Measurements from ENCODE around the gene SSTR4. TPM values are rescaled to one million over a fixed set of nuclear protein-coding genes. Genes with fewer than 3 reads are reported as not detected.

The SSTR4 gene
- total and polyA plus RNA-seq, 2 of the 13 experiments (the other 11 are each of a cell fraction or from before 2014, with no cell fraction given), result not detected

DNA sequence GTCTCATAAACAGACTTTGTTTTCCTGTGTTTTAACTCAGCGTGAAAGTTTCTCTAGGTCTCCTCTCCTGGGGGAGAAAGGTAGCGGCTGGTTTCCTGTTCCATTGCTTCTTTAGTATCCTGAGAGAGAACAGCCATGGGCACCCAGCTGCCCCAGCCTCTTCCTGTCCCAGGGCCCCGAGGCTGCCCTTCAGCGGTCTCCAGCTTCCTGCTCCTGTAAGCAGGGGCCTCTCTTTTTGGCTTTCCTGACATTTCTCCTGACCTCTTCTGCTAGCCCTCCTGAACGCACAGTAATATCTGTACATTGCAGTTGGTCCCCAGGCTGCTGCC is 2.4 kb upstream of the SSTR4 start:
- Histone ChIP-seq H3K4me2 (ENCODE audit: low read depth, low read length) (no peak overlapping the region), H2AFZ (ENCODE audit: low read length) (no peak overlapping the region), H3K27ac (ENCODE audit: extremely low read length, insufficient read depth, low read length) (no peak overlapping the region), H3K27me3 (ENCODE audit: control insufficient read depth in 1 of 2, insufficient read depth in 2 of 2, low read length in 2 of 2) (peaks cover 2 to 29% of the 10 kb centered on the region in 2 experiments; a peak in 3 of 5 replicates), H3K36me3 (replicated peaks in 1 of 2; ENCODE audit: control insufficient read depth in 1 of 2, insufficient read depth in 2 of 2, low read length in 2 of 2) (no peaks in the 10 kb centered on the region), H3K9me3 (ENCODE audit: low read length) (no peaks in the 10 kb centered on the region), H3K4me3 (replicated peaks in 1 of 3; ENCODE audit: insufficient read depth in 1 of 3, low read depth in 2 of 3, low read length in 3 of 3) (no peak overlapping the region), H4K20me1 (ENCODE audit: insufficient read depth, low read length) (no peaks in the 10 kb centered on the region), H3K9ac (ENCODE audit: insufficient read depth, low read depth, low read length) (no peak overlapping the region), H3K79me2 (ENCODE audit: insufficient read depth, low read length) (no peaks in the 10 kb centered on the region), H3K4me1 (ENCODE audit: insufficient read depth, low read length) (no peaks in the 10 kb centered on the region)
- TF ChIP-seq ZNF317 (CRISPR knock-in tag; IDR thresholded peaks at IDR 0.05), result no peak
- TF ChIP-seq ZGPAT (CRISPR knock-in tag; IDR thresholded peaks at IDR 0.05), result no peak
- TF ChIP-seq TRAFD1 (CRISPR knock-in tag; IDR thresholded peaks at IDR 0.05; ENCODE audit: borderline replicate concordance), result no peak
- TF ChIP-seq STAG1 (CRISPR knock-in tag; IDR thresholded peaks at IDR 0.05), result no peak
- no peak for TF ChIP-seq ZNF878 (CRISPR knock-in tag; IDR thresholded peaks at IDR 0.05)
- no peak for TF ChIP-seq PBX3 (CRISPR knock-in tag; IDR thresholded peaks at IDR 0.05; ENCODE audit: borderline replicate concordance)
- TF ChIP-seq RBFOX2 (IDR thresholded peaks at IDR 0.05; ENCODE audit: low read depth, low read length), result no peak
- no peak for TF ChIP-seq ZNF83 (CRISPR knock-in tag; IDR thresholded peaks at IDR 0.05; ENCODE audit: borderline replicate concordance)
- TF ChIP-seq, protein P1, sequence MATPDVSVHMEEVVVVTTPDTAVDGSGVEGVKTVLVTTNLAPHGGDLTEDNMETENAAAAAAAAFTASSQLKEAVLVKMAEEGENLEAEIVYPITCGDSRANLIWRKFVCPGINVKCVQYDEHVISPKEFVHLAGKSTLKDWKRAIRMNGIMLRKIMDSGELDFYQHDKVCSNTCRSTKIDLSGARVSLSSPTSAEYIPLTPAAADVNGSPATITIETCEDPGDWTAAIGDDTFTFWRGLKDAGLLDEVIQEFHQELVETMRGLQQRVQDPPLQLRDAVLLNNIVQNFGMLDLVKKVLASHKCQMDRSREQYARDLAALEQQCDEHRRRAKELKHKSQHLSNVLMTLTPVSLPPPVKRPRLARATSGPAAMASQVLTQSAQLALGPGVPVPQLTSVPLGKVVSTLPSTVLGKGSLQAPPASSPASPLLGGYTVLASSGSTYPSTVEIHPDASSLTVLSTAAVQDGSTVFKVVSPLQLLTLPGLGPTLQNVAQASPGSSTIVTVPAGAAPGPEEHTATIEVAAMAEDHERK (CRISPR knock-in tag; IDR thresholded peaks at IDR 0.05; ENCODE audit: low read depth), result no peak
- TF ChIP-seq KLF9 (CRISPR knock-in tag; IDR thresholded peaks at IDR 0.05; ENCODE audit: low read depth), result no peak
- no peak for TF ChIP-seq MIER2 (CRISPR knock-in tag; IDR thresholded peaks at IDR 0.05)
- no peak for TF ChIP-seq TAF1 (CRISPR knock-in tag; IDR thresholded peaks at IDR 0.05)
- TF ChIP-seq, protein P2, sequence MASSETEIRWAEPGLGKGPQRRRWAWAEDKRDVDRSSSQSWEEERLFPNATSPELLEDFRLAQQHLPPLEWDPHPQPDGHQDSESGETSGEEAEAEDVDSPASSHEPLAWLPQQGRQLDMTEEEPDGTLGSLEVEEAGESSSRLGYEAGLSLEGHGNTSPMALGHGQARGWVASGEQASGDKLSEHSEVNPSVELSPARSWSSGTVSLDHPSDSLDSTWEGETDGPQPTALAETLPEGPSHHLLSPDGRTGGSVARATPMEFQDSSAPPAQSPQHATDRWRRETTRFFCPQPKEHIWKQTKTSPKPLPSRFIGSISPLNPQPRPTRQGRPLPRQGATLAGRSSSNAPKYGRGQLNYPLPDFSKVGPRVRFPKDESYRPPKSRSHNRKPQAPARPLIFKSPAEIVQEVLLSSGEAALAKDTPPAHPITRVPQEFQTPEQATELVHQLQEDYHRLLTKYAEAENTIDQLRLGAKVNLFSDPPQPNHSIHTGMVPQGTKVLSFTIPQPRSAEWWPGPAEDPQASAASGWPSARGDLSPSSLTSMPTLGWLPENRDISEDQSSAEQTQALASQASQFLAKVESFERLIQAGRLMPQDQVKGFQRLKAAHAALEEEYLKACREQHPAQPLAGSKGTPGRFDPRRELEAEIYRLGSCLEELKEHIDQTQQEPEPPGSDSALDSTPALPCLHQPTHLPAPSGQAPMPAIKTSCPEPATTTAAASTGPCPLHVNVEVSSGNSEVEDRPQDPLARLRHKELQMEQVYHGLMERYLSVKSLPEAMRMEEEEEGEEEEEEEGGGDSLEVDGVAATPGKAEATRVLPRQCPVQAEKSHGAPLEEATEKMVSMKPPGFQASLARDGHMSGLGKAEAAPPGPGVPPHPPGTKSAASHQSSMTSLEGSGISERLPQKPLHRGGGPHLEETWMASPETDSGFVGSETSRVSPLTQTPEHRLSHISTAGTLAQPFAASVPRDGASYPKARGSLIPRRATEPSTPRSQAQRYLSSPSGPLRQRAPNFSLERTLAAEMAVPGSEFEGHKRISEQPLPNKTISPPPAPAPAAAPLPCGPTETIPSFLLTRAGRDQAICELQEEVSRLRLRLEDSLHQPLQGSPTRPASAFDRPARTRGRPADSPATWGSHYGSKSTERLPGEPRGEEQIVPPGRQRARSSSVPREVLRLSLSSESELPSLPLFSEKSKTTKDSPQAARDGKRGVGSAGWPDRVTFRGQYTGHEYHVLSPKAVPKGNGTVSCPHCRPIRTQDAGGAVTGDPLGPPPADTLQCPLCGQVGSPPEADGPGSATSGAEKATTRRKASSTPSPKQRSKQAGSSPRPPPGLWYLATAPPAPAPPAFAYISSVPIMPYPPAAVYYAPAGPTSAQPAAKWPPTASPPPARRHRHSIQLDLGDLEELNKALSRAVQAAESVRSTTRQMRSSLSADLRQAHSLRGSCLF (CRISPR knock-in tag; IDR thresholded peaks at IDR 0.05; ENCODE audit: borderline replicate concordance), result no peak
- WGBS (ENCODE audit: low lambda C conversion rate), result 33% methylated on average over 5 of the region's 5 CpGs
- intact Hi-C loops (cut with micrococcal nuclease; ENCODE audit: unreplicated experiment) (no loop called here), in situ Hi-C loops (cut with HindIII; ENCODE audit: extremely low pct_ligation_motif_present, low pct_unique_long_range_greater_than_20kb) (no loop called here)
- ATAC-seq, result no peak
- ChIA-PET CTCF (ENCODE audit: low intra/inter-chr PET ratio, low total read pairs) (no interaction called here), POLR2A (no interaction called here)
- no peak for FAIRE-seq
- DNase-seq (ENCODE audit: low spot score), result no peak
- no TSS peak for BruUV-seq (replicated peaks)

All from HepG2 (cell line).